WTC11 (cell line): ENCODE results near the gene SAMHD1. TPM values are rescaled to one million over a fixed set of nuclear protein-coding genes. Genes with fewer than 3 reads are reported as not detected.

Experiments
- ATAC-seq: fragments of 200-7000 bp; cut with Tn5 transposase; 2 replicates; pipeline ENCODE4 v1.10.0; 2021; ENCODE audit warnings: mild to moderate bottlenecking, moderate library complexity
- CTCF ChIA-PET: fragments of 300-600 bp; sonication (Branson Sonifier 250); formaldehyde crosslinking; loops from one replicate; lab custom pipeline; 2021; ENCODE audit warnings: antibody characterized with exemption; lab: Charles Lee
- POLR2A ChIA-PET: fragments of 350-600 bp; sonication (Branson Sonifier 250); formaldehyde crosslinking; loops from one replicate; lab custom pipeline; 2021; ENCODE audit warnings: antibody characterized with exemption; lab: Charles Lee
- DNase-seq: peaks from one replicate; pipeline ENCODE4 v3.0.0; 2021; ENCODE audit warnings: low spot score
- H3K27ac Mint-ChIP-seq: 2 replicates; pipeline ENCODE4 v1.8.0; 2021; ENCODE audit warnings: mixed read lengths
- H3K27me3 Mint-ChIP-seq: 2 replicates; pipeline ENCODE4 v1.8.0; 2021; ENCODE audit warnings: low read depth, mild to moderate bottlenecking, moderate library complexity, mixed read lengths
- H3K36me3 Mint-ChIP-seq: 2 replicates; pipeline ENCODE4 v1.8.0; 2021; ENCODE audit warnings: mixed read lengths
- H3K4me1 Mint-ChIP-seq: 2 replicates; pipeline ENCODE4 v1.8.0; 2022; ENCODE audit warnings: mixed read lengths
- H3K4me3 Mint-ChIP-seq: 2 replicates; pipeline ENCODE4 v1.8.0; 2021; ENCODE audit warnings: mild to moderate bottlenecking, moderate library complexity, mixed read lengths
- H3K9me3 Mint-ChIP-seq: 2 replicates; pipeline ENCODE4 v1.8.0; 2021; ENCODE audit warnings: mixed read lengths
- AFF4 ChIP-seq: sonication (generic); formaldehyde crosslinking; IDR thresholded peaks from 2 replicates; pipeline ENCODE4 v1.8.1; 2023; ENCODE audit warnings: mild to moderate bottlenecking, missing genetic modification reagents, borderline replicate concordance
- AR ChIP-seq: fragments of 250-450 bp; sonication (Bioruptor Pico); IDR thresholded peaks from 2 replicates; pipeline ENCODE4 v1.9.0; 2021; ENCODE audit warnings: mild to moderate bottlenecking
- ATF2 ChIP-seq: sonication (generic); formaldehyde crosslinking; IDR thresholded peaks from 2 replicates; pipeline ENCODE4 v1.8.1; 2022; ENCODE audit warnings: low read depth, missing genetic modification reagents, borderline replicate concordance
- ATF6 ChIP-seq: sonication (generic); formaldehyde crosslinking; IDR thresholded peaks from 2 replicates; pipeline ENCODE4 v1.8.1; 2023; ENCODE audit warnings: mild to moderate bottlenecking, missing genetic modification reagents
- E2F1 ChIP-seq: sonication (generic); formaldehyde crosslinking; IDR thresholded peaks from 2 replicates; pipeline ENCODE4 v1.8.0; 2022; ENCODE audit warnings: mild to moderate bottlenecking, missing genetic modification reagents
- EMX1 ChIP-seq: fragments of 250-450 bp; sonication (Bioruptor Pico); IDR thresholded peaks from 2 replicates; pipeline ENCODE4 v1.8.0; 2021; ENCODE audit warnings: mild to moderate bottlenecking
- ETV6 ChIP-seq: sonication (generic); formaldehyde crosslinking; IDR thresholded peaks from 2 replicates; pipeline ENCODE4 v1.8.1; 2022; ENCODE audit warnings: mild to moderate bottlenecking, missing genetic modification reagents
- FOXJ3 ChIP-seq: sonication (generic); formaldehyde crosslinking; IDR thresholded peaks from 2 replicates; pipeline ENCODE4 v1.9.0; 2021; ENCODE audit warnings: missing genetic modification reagents, mild to moderate bottlenecking, borderline replicate concordance
- HMGA2 ChIP-seq: fragments of 250-450 bp; sonication (Bioruptor Pico); IDR thresholded peaks from 2 replicates; pipeline ENCODE4 v1.4.0; 2021; ENCODE audit warnings: mild to moderate bottlenecking, moderate library complexity
- PREB ChIP-seq: sonication (generic); formaldehyde crosslinking; IDR thresholded peaks from 2 replicates; pipeline ENCODE4 v1.8.1; 2022; ENCODE audit warnings: mild to moderate bottlenecking, missing genetic modification reagents, moderate library complexity, borderline replicate concordance
- SP1 ChIP-seq: sonication (generic); formaldehyde crosslinking; conservative IDR thresholded peaks from 2 replicates; pipeline ENCODE4 v1.8.1; 2022; ENCODE audit warnings: missing genetic modification reagents
- STAT6 ChIP-seq: sonication (generic); formaldehyde crosslinking; conservative IDR thresholded peaks from 2 replicates; pipeline ENCODE4 v1.8.1; 2023; ENCODE audit warnings: mild to moderate bottlenecking, low read depth, missing genetic modification reagents, moderate library complexity
- TEAD4 ChIP-seq: sonication (generic); formaldehyde crosslinking; IDR thresholded peaks from 2 replicates; pipeline ENCODE4 v1.8.0; 2022; ENCODE audit warnings: mild to moderate bottlenecking, missing genetic modification reagents
- ZBTB43 ChIP-seq: sonication (generic); formaldehyde crosslinking; IDR thresholded peaks from 2 replicates; pipeline ENCODE4 v1.8.1; 2023; ENCODE audit warnings: mild to moderate bottlenecking, missing genetic modification reagents
- ZNF121 ChIP-seq: sonication (generic); formaldehyde crosslinking; IDR thresholded peaks from 2 replicates; pipeline ENCODE4 v1.8.0; 2023; ENCODE audit warnings: missing genetic modification reagents
- ZNF138 ChIP-seq: sonication (generic); formaldehyde crosslinking; conservative IDR thresholded peaks from 2 replicates; pipeline ENCODE4 v1.8.1; 2022; ENCODE audit warnings: mild to moderate bottlenecking, moderate library complexity, missing genetic modification reagents
- total RNA-seq: library from RNA; stranded (reverse); gene quantifications from 3 replicates; pipeline ENCODE4 v1.2.3, GENCODE V29; 2021

The SAMHD1 gene
- total RNA-seq, 1 experiment from 2014 or later, result 31.0 TPM

- Mint-ChIP-seq H3K36me3 (no peaks in the 10 kb centered on the region), H3K27me3 (peaks cover 14% of the 10 kb centered on the region), H3K4me3 (no peak overlapping the region), H3K9me3 (no peaks in the 10 kb centered on the region), H3K4me1 (peaks cover 50% of the 10 kb centered on the region), H3K27ac (peak overlapping the region; percentile 18)
- POLR2A ChIA-PET, result interaction anchor here (0.8 to 1.8 kb wide), 2 partner anchors 12 to 24 kb away, joined by 4 to 9 read pairs; no protein-coding TSS in a partner anchor
- TF ChIP-seq ATF2 (no peak), TEAD4 (CRISPR knock-in tag) (no peak), PREB (CRISPR knock-in tag) (no peak), STAT6 (no peak), SP1 (CRISPR knock-in tag) (no peak), HMGA2 (CRISPR knock-in tag) (no peak), AR (CRISPR knock-in tag) (no peak), EMX1 (no peak), ETV6 (CRISPR knock-in tag) (no peak), AFF4 (CRISPR knock-in tag) (no peak), ZBTB43 (no peak), ZNF138 (CRISPR knock-in tag) (no peak), ATF6 (CRISPR knock-in tag) (no peak), E2F1 (CRISPR knock-in tag) (no peak), FOXJ3 (CRISPR knock-in tag) (no peak), ZNF121 (CRISPR knock-in tag) (no peak)
- ATAC-seq (no peak), DNase-seq (no peak)
- CTCF ChIA-PET, result interaction anchor here (0.9 to 7.6 kb wide), 4 partner anchors 24 to 51 kb away, joined by 4 to 89 read pairs (median 7); no protein-coding TSS in a partner anchor
Measured at GRCh38 chr20:36859700-36860330, 91.7 kb downstream of the SAMHD1 start.
